Uterus (tissue), 4 donors: ENCODE data around the gene RBM3. TPM values are rescaled to one million over a fixed set of nuclear protein-coding genes. Genes with fewer than 3 reads are reported as not detected.
"Not testable (repeated sequence)": the region's sequence is repeated elsewhere in the genome, so short reads cannot be mapped to it uniquely, and the experiment has no call there.

Experiments
- DNase-seq, 2 donors: peaks; one replicate each; pipeline ENCODE4 v3.0.0-alpha.2; 2019 to 2020
- H3K27ac ChIP-seq, 2 donors: fragments of 200-600 bp; sonication (generic); 1 replicate in 1 of 2; 2 replicates in 1 of 2; pipeline ENCODE4 v1.5.1; 2016 to 2018
- H3K27me3 ChIP-seq, 2 donors: fragments of 200-600 bp; sonication (generic); one replicate each; pipeline ENCODE4 v1.5.1; 2018 to 2019; ENCODE audit warnings: control low read depth in 1 of 2
- H3K36me3 ChIP-seq, 2 donors: fragments of 200-600 bp; sonication (generic); one replicate each; pipeline ENCODE4 v1.5.1; 2019; ENCODE audit warnings: control low read depth in 1 of 2
- H3K4me1 ChIP-seq, 2 donors: fragments of 200-600 bp; sonication (generic); one replicate each; pipeline ENCODE4 v1.5.1; 2018 to 2019; ENCODE audit warnings: control low read depth in 1 of 2
- H3K4me3 ChIP-seq, 2 donors: fragments of 200-600 bp; sonication (generic); 1 replicate in 1 of 2; 2 replicates in 1 of 2; pipeline ENCODE4 v1.5.1; 2018 to 2019; ENCODE audit warnings: mild to moderate bottlenecking in 1 of 2
- H3K9me3 ChIP-seq, 2 donors: fragments of 200-600 bp; sonication (generic); one replicate each; pipeline ENCODE4 v1.5.1; 2019; ENCODE audit warnings: control low read depth in 1 of 2
- CTCF ChIP-seq, 4 experiments: fragments of 200-600 bp in 2 of 4; fragments of 450-650 bp in 2 of 4; sonication (generic) in 2 of 4; IDR thresholded peaks; one replicate each; pipeline ENCODE4 v1.5.1; 2016 to 2019; ENCODE audit warnings: antibody characterized with exemption in 4 of 4, mild to moderate bottlenecking in 2 of 4, moderate library complexity in 1 of 4
- POLR2A ChIP-seq, 2 donors: fragments of 450-650 bp; IDR thresholded peaks; one replicate each; pipeline ENCODE4 v1.6.1; 2016; ENCODE audit warnings: antibody characterized with exemption in 2 of 2, mild to moderate bottlenecking in 1 of 2, moderate library complexity in 1 of 2
- intact Hi-C: fragments of 100-400 bp; cut with DNase I; formaldehyde crosslinking; loops from one replicate; pipeline ENCODE4 v1.15.1; 2023; ENCODE audit warnings: low total_unique reads
- total RNA-seq, 4 donors: library from RNA; depleted of rRNA in 3 of 4; stranded (reverse); fragments of >200 nt in 3 of 4; gene quantifications; one replicate each; pipeline versions ENCODE4 v1.1.0 to v1.2.4, GENCODE V29; 2014 to 2023
- donor health status: DM: yes; HTN: yes; CAD: no.

Gene RBM3
- total RNA-seq, 4 donors from 2014 or later, result 52.3 to 239 (median 205) TPM

- no peak overlapping the region for H3K4me3 ChIP-seq
- H3K36me3 ChIP-seq, result no peaks in the 10 kb centered on the region
- no peaks in the 10 kb centered on the region for H3K27me3 ChIP-seq
- no peak for DNase-seq
- H3K9me3 ChIP-seq, result no peaks in the 10 kb centered on the region
- intact Hi-C loops, result no loop called here
- H3K4me1 ChIP-seq, result no peaks in the 10 kb centered on the region
- H3K27ac ChIP-seq, result no peak overlapping the region
- TF ChIP-seq CTCF (IDR thresholded peaks at IDR 0.05), result no peak
- no peak for TF ChIP-seq POLR2A (IDR thresholded peaks at IDR 0.05)
These were observed 33.0 kb upstream of the RBM3 start for GRCh38 chrX:48541140-48541814.

- no peaks in the 10 kb centered on the region for H3K27me3 ChIP-seq
- intact Hi-C loops, result no loop called here
- H3K9me3 ChIP-seq, result no peaks in the 10 kb centered on the region
- no peak overlapping the region for H3K27ac ChIP-seq
- H3K4me1 ChIP-seq, result no peaks in the 10 kb centered on the region
- DNase-seq, result no peak
- H3K4me3 ChIP-seq, result no peak overlapping the region
- no peak for TF ChIP-seq POLR2A (IDR thresholded peaks at IDR 0.05)
- no peak for TF ChIP-seq CTCF (IDR thresholded peaks at IDR 0.05)
- H3K36me3 ChIP-seq, result no peaks in the 10 kb centered on the region
These were observed 25.4 kb upstream of the RBM3 start for GRCh38 chrX:48548871-48549270.

- H3K4me1 ChIP-seq, H3K4me3 ChIP-seq, H3K9me3 ChIP-seq, H3K36me3 ChIP-seq, intact Hi-C loops, H3K27ac ChIP-seq, H3K27me3 ChIP-seq, DNase-seq: not testable (repeated sequence)
These were observed 18.5 kb upstream of the RBM3 start for GRCh38 chrX:48555731-48556325.

- no peak for DNase-seq
- Histone ChIP-seq H3K36me3 (no peaks in the 10 kb centered on the region), H3K9me3 (no peaks in the 10 kb centered on the region), H3K27ac (no peak overlapping the region), H3K4me1 (no peaks in the 10 kb centered on the region), H3K4me3 (no peak overlapping the region), H3K27me3 (no peaks in the 10 kb centered on the region)
- intact Hi-C loops, result no loop called here
- TF ChIP-seq CTCF (IDR thresholded peaks at IDR 0.05), result no peak
- no peak for TF ChIP-seq POLR2A (IDR thresholded peaks at IDR 0.05)
These were observed 16.0 kb upstream of the RBM3 start for GRCh38 chrX:48558271-48558670.

GRCh38 chrX:48559636-48560035 lies 14.6 kb upstream of the RBM3 start:
- Histone ChIP-seq H3K4me3 (no peak overlapping the region), H3K9me3 (no peaks in the 10 kb centered on the region), H3K4me1 (no peaks in the 10 kb centered on the region), H3K27me3 (no peaks in the 10 kb centered on the region), H3K36me3 (no peaks in the 10 kb centered on the region), H3K27ac (no peak overlapping the region)
- DNase-seq, result no peak
- intact Hi-C loops, result no loop called here
- TF ChIP-seq CTCF (IDR thresholded peaks at IDR 0.05) (no peak), POLR2A (IDR thresholded peaks at IDR 0.05) (no peak)
